ENCODE data around the gene TMEM88.

- TF ChIP-seq CTCF (conservative IDR thresholded peaks at IDR 0.05; ENCODE audit: low read depth, low read length), result no peak
- no peak for TF ChIP-seq POLR2A (IDR thresholded peaks at IDR 0.05; ENCODE audit: low read depth, low read length)
- TF ChIP-seq MAFK (IDR thresholded peaks at IDR 0.05; ENCODE audit: low read depth, low read length), result no peak
- TF ChIP-seq CEBPB (IDR thresholded peaks at IDR 0.05; ENCODE audit: low read depth, low read length), result no peak
- TF ChIP-seq MAZ (IDR thresholded peaks at IDR 0.05; ENCODE audit: borderline replicate concordance, low read depth, low read length), result no peak
- no peak for TF ChIP-seq NFE2L2 (IDR thresholded peaks at IDR 0.05; ENCODE audit: low read depth, low read length)
- no peak for TF ChIP-seq RAD21 (IDR thresholded peaks at IDR 0.05; ENCODE audit: low read length)
- TF ChIP-seq RCOR1 (IDR thresholded peaks at IDR 0.05; ENCODE audit: insufficient replicate concordance, low read length), result no peak
- TF ChIP-seq RFX5 (IDR thresholded peaks at IDR 0.05; ENCODE audit: low read depth, low read length), result no peak
- no peak for TF ChIP-seq BHLHE40 (IDR thresholded peaks at IDR 0.05; ENCODE audit: low read depth, low read length)
These were observed 23.6 kb upstream of the TMEM88 start for GRCh38 chr17:7831233-7831632.

Data from IMR-90 (cell line).